ENCODE results near the gene SHISA2.

SHISA2 gene

GRCh38 chr13:26048741-26049140 is 3.1 kb downstream of the SHISA2 start:
- no peak for DNase-seq (ENCODE audit: low read depth)

GRCh38 chr13:26047040-26047439 is 4.8 kb downstream of the SHISA2 start:
- no peak for DNase-seq (ENCODE audit: low read depth)

GRCh38 chr13:26046639-26047038 is 5.2 kb downstream of the SHISA2 start:
- DNase-seq (ENCODE audit: low read depth) = no peak

- DNase-seq (ENCODE audit: low read depth) = no peak
Observed at GRCh38 chr13:26045142-26045541, 6.7 kb downstream of the SHISA2 start.

- DNase-seq (ENCODE audit: low read depth) = no peak
Observed at GRCh38 chr13:26042785-26043184, 9.0 kb downstream of the SHISA2 start.

- no peak for DNase-seq (ENCODE audit: low read depth)
Observed at GRCh38 chr13:26041444-26041843, 10.4 kb downstream of the SHISA2 start.

GRCh38 chr13:26038931-26039475 is 12.8 kb downstream of the SHISA2 start:
- DNase-seq (ENCODE audit: low read depth) = no peak

- DNase-seq (ENCODE audit: low read depth) = peak; percentile 14
Observed at GRCh38 chr13:26037302-26037701, 14.5 kb downstream of the SHISA2 start.

GRCh38 chr13:26036383-26036782 is 15.4 kb downstream of the SHISA2 start:
- DNase-seq (ENCODE audit: low read depth) = no peak

- DNase-seq (ENCODE audit: low read depth) = no peak
Observed at GRCh38 chr13:26034018-26034417, 17.8 kb downstream of the SHISA2 start.

GRCh38 chr13:26030331-26030730 is 21.5 kb downstream of the SHISA2 start:
- DNase-seq (ENCODE audit: low read depth) = no peak

- DNase-seq (ENCODE audit: low read depth) = no peak
Observed at GRCh38 chr13:26029581-26030136, 22.2 kb downstream of the SHISA2 start.

- DNase-seq (ENCODE audit: low read depth) = no peak
Observed at GRCh38 chr13:26026211-26026610, 25.6 kb downstream of the SHISA2 start.

GRCh38 chr13:26025771-26026170 is 26.0 kb downstream of the SHISA2 start:
- DNase-seq (ENCODE audit: low read depth) = no peak

- no peak for DNase-seq (ENCODE audit: low read depth)
Observed at GRCh38 chr13:26025196-26025595, 26.6 kb downstream of the SHISA2 start.

GRCh38 chr13:26024558-26024957 is 27.3 kb downstream of the SHISA2 start:
- DNase-seq (ENCODE audit: low read depth) = no peak

- DNase-seq (ENCODE audit: low read depth) = peak; percentile 56
Observed at GRCh38 chr13:26022538-26023292, 29.1 kb downstream of the SHISA2 start.

- DNase-seq (ENCODE audit: low read depth) = no peak
Observed at GRCh38 chr13:26021956-26022355, 29.9 kb downstream of the SHISA2 start.

GRCh38 chr13:26021516-26021915 is 30.3 kb downstream of the SHISA2 start:
- no peak for DNase-seq (ENCODE audit: low read depth)

GRCh38 chr13:26020891-26021290 is 30.9 kb downstream of the SHISA2 start:
- DNase-seq (ENCODE audit: low read depth) = no peak

GRCh38 chr13:26019881-26020870 is 31.6 kb downstream of the SHISA2 start:
- DNase-seq (ENCODE audit: low read depth) = peak; percentile 59

GRCh38 chr13:26019251-26019650 is 32.6 kb downstream of the SHISA2 start:
- DNase-seq (ENCODE audit: low read depth) = no peak

All from ELR (cell line).